Measurements from ENCODE around the gene DNPH1.
A peak's percentile ranks its signal among the peaks of the same experiment; 100 is the strongest.

DNPH1 gene

DNA sequence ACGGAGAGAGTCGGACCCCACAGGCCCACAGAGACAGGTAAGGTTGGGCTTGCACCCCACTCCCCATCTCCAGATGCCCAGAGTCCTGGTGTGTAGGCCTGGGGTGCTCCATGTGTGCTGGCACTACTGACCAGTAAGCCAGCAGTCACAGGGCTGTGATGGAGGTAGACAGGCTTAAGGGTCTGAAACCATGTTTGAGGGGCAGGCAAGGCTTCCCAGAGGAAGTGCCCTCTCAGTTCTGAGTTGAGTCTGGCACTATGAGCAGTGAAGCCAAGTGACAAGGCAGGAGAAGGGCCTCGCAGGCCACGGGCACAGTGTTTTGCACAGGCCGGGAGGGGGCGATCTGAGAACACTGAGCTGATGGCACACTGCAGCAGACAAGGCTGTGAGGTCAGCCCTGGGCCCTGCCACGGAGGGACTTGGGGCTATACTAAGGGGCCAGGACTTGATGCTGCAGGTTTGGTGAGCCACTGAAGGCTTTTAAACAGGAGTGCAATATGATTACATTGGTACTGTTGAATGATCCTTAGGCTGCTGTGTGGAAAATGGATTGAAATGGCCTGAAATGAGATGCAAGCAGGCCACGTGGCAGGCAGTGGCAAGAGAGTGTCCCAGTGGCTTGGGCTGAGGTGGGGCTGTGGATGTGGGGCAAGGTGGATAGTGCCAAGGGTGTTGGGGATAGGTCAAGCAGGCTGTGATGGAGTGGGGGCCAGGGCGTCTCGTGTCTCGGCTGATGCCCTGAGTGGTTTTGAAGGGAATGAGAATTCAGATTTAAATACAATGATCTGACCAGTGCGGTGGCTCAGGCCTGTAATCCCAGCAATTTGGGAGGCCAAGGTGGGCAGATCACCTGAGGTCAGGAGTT lies 34.3 kb upstream of the DNPH1 start:
- peak; percentile 77 for DNase-seq

DNA sequence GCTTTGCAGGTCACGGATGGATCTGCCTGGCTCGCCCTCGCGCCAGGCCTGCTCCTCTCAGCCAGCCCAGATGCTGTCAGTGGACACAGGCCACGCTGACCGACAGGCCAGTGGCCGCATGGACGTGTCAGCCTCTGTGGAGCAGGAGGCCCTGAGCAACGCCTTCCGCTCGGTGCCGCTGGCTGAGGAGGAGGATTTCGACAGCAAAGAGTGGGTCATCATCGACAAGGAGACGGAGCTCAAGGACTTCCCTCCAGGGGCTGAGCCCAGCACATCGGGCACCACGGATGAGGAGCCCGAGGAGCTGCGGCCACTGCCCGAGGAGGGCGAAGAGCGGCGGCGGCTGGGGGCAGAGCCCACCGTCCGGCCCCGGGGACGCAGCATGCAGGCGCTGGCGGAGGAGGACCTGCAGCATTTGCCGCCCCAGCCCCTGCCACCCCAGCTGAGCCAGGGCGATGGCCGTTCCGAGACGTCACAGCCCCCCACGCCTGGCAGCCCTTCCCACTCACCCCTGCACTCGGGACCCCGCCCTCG lies 33.6 kb upstream of the DNPH1 start:
- no peak for DNase-seq

DNA sequence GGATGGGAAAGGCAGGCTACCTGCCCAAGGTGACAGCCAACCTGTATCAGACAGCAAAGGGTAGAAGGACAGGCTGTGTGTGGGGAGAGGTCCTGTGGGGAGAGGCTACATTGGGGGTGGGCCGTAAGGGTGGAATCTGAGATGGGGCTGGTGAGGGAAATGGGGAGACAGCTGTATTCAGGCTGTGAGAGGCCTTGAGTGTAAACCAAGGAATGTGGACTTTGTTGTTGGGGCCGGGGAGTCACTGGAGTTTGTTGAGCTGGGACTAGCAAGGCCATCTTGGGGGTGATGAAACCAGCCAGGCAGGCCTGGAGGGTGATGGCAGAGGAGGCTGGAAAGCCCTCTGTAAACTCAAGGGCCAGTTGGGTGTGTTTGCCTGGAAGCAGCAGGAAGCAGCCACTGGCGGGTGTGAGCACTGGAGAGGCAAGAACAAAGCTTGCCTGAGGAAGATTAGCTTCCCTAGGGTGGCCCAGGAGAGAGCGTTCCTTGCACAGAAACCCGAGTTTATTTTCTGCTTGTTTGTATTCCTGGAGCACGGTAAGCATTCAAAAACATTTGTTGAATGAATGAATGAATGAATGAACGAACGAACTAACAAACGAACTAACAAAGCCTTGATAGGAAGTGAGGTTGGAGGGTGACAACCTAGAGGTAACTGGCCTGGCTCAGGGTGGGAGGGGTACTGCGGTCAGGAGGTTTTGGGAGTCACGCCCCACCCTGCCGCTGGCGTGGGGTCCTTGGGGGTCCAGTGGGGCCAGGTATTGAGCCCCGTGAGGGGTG lies 32.9 kb upstream of the DNPH1 start:
- no peak for DNase-seq

DNA sequence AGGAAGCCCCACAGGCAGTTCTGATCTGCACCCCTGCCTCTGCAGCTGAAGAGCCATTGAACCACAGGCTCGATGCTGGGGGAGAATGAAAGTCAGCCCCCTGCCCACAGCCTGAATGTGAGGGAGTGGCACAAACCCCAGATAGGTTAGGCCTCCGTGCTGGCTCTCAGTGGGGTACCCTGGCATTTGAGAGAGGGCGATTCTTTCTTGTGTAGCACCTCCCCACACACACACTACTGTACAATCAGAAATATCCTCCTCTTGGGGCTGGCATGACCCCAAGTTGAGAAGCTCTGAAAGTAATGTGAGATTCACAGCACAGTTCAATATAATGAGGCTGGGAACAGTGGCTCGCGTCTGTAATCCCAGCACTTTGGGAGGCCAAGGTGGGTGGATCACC lies 31.9 kb upstream of the DNPH1 start:
- DNase-seq: no peak

DNA sequence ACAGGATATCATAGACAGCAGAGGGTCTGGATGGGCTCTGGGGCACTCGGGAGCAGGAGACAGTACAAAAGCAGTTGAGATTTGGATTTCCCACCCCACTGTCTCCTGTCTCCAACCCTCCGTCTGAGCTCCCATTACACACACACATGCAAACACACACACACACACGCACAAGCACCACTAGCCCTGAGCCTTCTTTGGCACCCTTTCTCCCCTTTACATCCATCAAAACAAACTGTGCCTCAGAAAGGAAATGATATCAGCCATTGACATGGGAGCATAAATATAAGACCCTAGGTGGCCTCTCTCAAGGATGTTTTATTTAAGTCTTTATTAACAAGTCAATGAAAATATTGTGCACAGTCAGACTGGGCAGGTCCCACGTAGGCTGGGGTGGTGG lies 31.5 kb upstream of the DNPH1 start:
- no peak for DNase-seq

DNA sequence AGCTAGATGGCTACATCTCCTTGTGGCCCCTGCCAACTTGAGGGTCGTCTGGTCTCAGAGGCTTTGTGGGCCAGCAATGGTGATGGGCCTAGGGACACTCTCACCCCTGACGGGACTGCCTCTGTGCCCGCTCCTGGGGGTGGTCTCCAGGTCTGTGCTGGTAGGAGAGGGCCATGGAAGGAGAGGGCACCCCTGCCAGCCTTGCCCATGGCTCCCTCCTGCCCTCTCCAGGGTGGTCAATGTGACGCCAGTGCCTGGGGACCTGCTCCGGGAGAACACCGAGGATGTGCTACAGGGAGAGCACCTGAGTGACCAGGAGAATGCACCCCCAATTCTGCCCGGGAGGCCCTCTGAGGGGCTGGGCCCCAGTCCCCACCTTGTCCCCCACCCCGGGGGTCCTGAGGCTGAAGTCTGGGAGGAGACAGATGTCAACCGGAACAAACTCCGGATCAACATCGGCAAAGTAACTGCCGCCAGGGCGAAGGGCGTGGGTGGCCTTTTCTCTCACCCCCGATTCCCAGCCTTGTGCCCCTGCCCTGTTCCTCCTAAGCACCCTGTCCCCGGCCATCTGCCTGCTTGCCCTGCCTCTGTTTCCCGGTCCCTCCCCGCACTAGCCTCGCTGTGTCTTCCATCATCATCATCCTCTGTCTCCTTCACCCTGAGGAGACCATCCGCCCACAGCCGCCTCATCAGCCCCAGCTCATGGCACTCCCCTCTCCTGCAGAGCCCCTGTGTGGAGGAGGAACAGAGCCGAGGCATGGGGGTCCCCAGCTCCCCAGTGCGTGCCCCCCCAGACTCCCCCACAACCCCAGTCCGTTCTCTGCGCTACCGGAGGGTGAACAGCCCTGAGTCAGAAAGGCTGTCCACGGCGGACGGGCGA lies 29.8 kb upstream of the DNPH1 start:
- no peak for DNase-seq

DNA sequence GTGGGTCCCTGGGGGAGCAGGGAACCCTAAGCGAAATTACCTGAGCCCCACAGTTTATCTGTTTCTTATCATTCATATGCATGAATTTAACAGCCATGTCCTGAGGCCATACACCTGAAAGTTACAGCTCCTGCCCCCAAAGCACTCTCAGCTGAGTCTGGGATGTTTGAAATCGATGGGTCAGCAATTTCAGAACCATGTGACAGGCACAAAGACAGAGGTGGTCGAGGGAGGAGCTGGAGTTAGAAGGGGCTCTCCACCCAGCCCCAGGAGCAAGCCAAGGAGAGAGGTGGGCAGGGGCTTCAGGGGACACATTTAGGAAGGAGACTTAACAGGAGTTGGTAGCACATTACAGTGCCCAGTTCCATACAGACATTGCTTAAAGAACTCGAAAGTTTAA lies 28.9 kb upstream of the DNPH1 start:
- DNase-seq: no peak

DNA sequence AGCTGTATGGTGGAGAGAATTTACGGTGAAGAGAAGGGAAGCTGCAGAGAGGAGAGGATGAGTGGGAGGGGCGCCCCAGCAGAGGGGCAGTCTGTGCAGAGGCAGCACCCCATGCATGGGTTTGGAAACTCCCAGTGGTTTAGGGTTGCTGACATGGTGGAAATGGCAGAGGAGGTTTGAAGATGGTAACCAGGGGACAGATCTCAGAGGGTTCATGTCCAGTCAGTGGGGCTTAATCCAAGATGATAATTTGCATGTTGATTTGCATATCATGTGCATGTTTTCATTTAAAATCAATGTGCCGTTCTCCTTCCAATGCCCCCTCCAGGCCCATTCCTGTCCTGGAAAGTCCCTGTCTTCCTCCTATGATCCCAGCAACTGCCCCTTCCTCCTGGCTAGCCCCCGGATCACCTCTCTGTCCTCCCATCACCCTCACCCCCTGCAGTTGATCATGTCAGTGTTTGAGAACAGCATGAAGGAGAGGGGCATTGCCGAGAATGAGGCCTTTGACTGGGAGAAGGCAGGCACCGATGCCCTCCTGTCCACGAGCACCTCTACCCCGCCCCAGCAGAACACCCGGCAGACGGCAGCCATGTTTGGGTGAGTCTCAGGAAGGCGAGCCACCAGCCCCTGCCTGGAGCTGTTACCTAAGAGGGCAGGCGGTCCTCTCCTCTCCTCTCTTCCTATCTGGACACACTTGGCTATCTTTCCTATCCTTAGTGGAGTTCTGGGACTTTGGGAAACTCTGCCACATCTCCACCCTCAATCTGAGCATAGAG lies 28.3 kb upstream of the DNPH1 start:
- DNase-seq: no peak

DNA sequence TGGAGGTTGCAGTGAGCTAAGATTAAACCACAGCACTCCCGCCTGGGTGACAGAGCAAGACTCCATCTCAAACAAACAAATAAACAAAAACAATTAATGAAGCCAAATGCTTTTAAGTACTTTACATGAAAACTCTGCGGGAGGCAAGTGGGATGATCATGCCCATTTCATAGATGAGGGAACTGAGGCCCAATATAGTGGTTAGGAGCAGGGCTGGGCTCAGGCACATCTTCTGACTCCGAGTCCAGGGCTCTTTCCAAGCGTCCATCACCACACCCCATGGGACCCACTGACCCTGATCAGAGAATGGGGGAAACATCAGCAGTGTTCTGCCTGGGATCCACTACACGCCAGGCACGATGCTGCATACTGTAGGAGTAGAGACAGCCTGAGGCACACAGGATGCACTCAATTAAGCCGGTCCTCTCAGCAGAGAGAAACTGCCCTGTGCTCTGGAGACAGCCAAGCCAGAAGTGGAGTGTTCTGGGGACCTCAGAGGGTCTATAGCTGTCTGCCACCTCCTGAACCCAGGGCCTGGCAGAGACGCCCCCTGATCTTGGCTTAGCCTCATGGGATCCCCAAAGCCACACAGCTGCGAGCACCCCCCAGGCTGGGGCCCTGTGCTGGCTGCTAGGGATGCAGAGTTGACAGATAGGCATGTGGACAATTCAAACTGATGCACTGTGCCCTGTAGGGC lies 27.5 kb upstream of the DNPH1 start:
- DNase-seq: no peak

DNA sequence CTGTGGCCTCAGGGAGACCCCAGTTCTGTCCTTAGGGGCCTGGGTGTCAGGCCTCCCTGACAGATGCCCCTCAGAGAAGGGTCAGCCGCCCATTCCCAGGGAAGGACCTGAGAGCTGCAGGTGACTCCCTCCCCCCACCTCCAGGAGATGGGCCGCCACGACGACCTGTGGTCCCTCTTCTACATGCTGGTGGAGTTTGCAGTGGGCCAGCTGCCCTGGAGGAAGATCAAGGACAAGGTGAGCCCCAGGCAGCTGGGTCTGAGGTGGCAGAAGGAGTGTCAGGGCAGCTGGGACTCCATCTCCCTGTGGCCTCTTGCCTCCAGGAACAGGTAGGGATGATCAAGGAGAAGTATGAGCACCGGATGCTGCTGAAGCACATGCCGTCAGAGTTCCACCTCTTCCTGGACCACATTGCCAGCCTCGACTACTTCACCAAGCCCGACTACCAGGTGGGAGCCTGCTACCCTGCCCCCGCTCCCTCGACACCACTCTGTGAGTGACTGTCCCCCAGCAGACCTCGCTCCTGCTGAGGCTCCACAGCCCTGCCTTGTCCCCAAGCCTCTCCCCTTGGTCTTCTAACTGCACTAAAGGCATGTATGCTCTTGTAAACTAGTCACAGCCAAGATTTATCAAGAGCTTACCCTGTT lies 26.2 kb upstream of the DNPH1 start:
- no peak for DNase-seq

DNA sequence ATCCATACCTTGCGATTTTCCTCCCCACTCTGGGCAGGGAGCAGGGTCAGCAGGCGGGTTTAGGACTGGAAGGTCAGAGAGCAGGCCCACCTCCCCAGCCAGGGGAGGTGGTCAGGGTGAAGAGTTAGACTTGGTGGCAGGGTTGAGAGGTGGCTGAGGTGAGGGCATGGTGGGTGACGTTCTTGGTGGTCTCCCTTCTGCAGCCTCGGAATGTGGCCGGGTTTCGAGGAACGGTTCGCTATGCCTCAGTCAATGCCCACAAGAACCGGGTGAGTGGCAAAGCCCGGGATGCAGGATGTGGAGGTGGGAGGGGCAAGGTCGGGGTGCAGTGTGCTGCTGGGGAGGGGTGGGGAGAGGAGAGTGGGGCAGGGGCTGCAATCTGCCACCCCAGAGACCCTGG lies 25.6 kb upstream of the DNPH1 start:
- DNase-seq: no peak

DNA sequence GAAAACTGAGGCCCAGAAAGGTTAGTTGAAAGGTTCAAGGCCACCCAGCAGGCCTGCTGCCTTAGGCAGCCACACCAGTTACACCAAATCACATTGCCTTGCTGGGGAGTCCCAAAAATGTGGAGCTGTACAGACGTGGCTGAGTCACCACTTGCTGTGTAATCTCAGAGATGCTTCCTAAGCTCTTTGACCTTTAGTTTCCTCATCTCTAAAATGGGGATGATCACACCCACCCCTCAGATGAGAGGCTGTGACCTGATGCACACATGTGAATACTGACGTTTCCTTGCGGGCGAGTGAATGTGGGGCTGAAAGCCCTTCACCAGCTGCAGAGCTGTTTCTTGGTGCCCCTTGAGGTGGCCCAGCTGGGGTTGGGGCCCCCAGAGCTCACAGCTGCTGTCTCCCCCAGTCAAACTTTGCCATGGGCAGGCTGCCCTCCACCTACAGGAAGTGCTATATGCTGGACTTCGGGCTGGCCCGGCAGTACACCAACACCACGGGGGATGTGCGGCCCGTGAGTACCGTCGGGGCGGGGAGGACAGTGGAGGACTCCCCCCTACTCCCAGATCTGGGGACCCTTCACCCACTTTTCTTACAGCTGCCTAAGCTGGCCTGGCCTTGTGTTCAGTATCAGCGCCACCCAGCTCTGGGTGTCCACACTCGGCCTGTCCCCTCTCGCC lies 25.0 kb upstream of the DNPH1 start:
- no peak for DNase-seq

DNA sequence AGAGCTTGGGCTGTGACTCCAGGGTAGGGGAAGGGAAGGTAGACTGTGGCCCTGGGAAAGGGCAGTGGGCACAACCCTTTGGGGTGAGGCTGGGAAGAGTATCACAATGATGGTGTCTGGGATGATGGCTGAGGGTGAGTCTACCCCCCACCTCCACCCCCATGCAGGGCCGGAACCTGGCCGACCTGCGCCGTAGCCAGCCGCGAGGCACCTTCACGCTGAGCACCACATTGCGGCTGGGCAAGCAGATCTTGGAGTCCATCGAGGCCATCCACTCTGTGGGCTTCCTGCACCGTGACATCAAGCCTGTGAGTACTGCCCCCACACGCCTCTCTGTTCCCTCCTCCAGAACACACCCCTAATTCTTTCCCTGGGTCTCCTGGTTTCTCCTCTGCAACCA lies 24.1 kb upstream of the DNPH1 start:
- DNase-seq: no peak

DNA sequence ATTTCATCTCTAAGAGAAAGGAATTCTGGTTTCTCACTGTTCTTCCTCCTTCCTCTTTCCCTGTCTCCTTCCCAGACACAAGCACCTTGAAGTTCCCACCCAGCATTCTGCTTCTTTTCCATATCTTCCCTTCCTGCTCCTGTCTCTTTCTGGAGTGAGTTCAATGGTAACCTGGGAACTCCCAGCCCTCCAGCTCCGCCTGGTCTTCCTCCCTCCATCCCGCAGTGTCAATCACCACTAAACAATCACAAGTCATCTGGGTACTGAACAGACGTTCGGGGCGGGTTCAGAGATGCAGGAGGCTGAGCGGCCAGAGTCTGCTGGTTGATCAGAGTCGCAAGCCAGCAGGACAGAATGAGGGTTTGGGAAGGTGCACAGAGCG lies 21.7 kb upstream of the DNPH1 start:
- DNase-seq: peak; percentile 35

DNA sequence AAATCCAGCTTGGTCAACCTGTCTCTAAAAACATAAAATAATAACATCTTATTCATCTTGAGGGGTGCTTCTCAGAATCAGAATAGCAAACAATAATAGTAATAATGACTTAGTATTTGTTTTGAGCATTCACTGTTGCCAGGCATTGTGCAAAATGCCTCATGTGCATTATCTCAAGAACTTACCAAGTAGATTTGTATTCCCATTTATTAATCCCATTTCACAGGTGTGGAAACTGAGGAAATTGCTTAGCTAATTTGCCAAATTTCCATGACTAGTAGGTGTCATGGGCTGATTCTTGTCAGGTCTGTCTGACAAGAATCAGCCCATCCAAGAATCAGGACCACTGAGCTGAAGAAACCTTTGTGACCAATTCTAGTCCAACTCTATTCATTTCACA lies 19.5 kb upstream of the DNPH1 start:
- no peak for DNase-seq

DNA sequence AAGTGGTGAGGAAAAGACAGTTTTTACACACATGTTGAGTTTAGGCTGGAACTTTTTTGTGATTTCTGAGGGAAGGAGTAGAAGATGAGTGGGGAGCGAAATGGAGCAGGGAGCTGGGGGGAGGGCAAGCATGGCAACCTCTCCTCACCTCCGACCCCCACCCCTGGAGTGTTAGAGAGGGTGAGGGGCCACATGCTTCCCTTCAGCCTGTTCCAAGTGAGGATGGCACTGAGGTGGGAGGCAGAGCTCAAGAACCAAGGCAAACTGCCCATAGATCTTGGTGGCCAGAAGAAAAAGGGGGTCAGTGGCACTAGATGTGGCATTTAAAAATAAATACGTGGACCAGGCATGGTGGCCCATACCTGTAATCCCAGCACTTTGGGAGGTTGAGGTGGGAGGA lies 18.8 kb upstream of the DNPH1 start:
- DNase-seq: no peak

DNA sequence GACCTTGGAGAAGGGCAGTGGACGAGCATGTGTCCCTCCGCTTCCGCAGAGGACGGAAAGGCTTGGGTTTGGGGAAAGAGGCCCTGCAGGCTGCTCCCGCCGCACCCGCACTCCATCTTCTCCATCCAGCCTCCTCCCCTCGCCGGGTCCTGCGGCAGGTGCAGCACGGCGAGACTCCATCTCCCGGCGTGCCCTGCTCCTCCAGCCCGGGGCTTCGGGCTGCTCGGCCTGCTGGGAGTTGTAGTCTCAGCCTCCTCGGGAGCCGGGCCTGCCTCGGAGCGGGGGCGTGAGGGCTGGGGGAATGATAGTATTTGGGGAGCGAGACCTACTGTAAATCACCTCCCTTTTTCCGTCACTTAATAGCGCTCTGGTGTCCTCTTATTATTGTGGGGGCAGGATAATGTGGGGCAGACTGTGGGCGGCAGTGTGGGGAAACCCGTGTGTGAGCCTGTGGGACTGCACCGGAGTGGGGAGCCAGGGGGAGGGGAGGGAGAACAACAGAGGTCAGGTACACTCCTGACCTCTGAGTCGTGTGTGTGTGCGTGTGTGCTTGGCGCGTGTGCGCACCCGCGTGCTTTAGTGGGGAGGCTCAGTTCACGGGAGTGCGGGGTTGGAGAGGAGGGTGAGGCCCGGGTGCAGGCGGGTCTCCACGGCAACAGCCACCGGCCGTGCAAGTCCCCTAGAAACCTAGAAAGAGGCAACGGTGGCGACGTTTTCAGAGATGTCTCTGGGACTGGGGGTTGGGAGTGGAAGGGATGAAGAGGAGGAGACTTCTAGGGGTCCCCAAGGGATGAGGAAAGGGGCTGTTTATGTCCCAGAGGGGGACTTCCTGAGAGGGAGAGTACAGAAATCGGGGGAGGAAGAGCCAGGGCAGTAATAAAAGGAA lies 18.1 kb upstream of the DNPH1 start:
- peak; percentile 87 for DNase-seq

DNA sequence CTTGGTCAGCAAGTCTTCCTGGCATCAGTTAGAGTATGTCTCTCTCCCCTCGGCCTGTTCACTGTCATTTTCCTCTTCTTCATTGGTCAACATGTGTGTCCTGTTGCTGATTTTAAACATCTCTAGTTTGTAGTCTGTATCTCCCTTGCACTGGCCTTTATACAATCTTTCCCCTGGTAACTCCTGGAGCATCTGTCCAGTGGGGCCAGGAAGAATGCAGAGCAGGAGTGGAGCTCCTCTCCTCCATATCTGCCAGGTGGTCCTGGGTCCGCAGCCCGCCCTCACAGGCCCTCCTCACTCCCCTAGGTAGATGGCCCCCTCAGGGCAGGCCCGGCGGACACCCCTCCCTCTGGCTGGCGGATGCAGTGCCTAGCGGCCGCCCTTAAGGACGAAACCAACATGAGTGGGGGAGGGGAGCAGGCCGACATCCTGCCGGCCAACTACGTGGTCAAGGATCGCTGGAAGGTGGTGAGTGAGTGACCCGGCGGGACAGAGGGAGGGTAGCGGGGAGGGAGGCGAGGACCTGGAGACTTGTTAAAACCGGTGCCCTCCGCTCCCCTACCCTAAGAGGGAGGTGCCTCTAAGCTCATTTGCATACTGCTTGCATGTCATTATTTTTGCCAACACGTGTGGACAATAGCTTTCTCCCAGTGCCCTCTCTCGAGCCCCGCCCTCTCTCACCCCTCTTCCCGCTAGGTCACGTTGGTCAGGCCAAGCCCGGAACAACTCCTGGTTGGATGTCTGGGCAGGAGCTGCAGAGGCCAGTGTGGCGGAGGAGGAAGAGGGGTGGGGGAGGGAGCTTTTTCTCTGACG lies 17.2 kb upstream of the DNPH1 start:
- DNase-seq: peak; percentile 71

Data from NCI-H1092 treated with DMSO at 0.1 percent for 48 hours (cell line).